OCI-LY3 (cell line): ENCODE measurements around the gene HECW1.

Experiments used
- H2AFZ ChIP-seq: fragments of 200-600, 300-600 bp; shearing (Covaris generic); 2 replicates; pipeline ENCODE4 v1.6.0; 2014; ENCODE audit warnings: antibody characterized with exemption, low read depth, low read length
- H3K27ac ChIP-seq: fragments of 200-600, 300-600 bp; sonication (generic); 2 replicates; pipeline ENCODE4 v1.5.1; 2014; ENCODE audit warnings: mild to moderate bottlenecking, low read length, moderate library complexity, mixed read lengths
- H3K27me3 ChIP-seq: fragments of 200-600, 300-600 bp; sonication (generic); 2 replicates; pipeline ENCODE4 v1.6.1; 2014; ENCODE audit warnings: low read depth, low read length, mixed read lengths
- H3K36me3 ChIP-seq: fragments of 200-600, 300-600 bp; sonication (generic); replicated peaks from 2 replicates; pipeline ENCODE3; 2014; ENCODE audit warnings: low read depth, low read length, mixed read lengths
- H3K4me1 ChIP-seq: fragments of 300-600, 200-600 bp; sonication (generic); 2 replicates; pipeline ENCODE4 v1.6.1; 2014; ENCODE audit warnings: low read length, mixed read lengths
- H3K4me2 ChIP-seq: fragments of 200-600, 300-600 bp; sonication (generic); 2 replicates; pipeline ENCODE4 v1.6.1; 2014; ENCODE audit warnings: low read length, mixed read lengths
- H3K4me3 ChIP-seq: fragments of 300-600, 200-600 bp; sonication (generic); 2 replicates; pipeline ENCODE4 v1.5.1; 2014; ENCODE audit warnings: antibody characterized with exemption, mild to moderate bottlenecking, low read length, moderate library complexity
- H3K79me2 ChIP-seq: fragments of 300-600, 200-600 bp; shearing (Covaris generic); 2 replicates; pipeline ENCODE4 v1.6.1; 2014; ENCODE audit warnings: mild to moderate bottlenecking, low read length, mixed read lengths
- H3K9ac ChIP-seq: fragments of 300-600, 200-600 bp; shearing (Covaris generic); 2 replicates; pipeline ENCODE4 v1.6.0; 2014; ENCODE audit warnings: mild to moderate bottlenecking, low read length, moderate library complexity
- H3K9me3 ChIP-seq: fragments of 200-600, 300-600 bp; shearing (Covaris generic); 2 replicates; pipeline ENCODE4 v1.6.1; 2014; ENCODE audit warnings: low read length, mixed read lengths; ENCODE audit not compliant: insufficient read depth
- H4K20me1 ChIP-seq: fragments of 200-600, 300-600 bp; sonication (generic); 2 replicates; pipeline ENCODE4 v1.6.1; 2016; ENCODE audit warnings: low read length, mixed read lengths; ENCODE audit not compliant: insufficient read depth
- EZH2phosphoT487 ChIP-seq: fragments of 200-600 bp; shearing (Covaris generic); IDR thresholded peaks from 2 replicates; pipeline ENCODE4 v1.6.1; 2018; ENCODE audit warnings: antibody characterized with exemption, mixed run types, low read depth
- TF ChIP-seq, protein P1 (sequence below): fragments of 200-600, 300-600 bp; sonication (generic); IDR thresholded peaks from 2 replicates; pipeline ENCODE4 v1.5.1; 2014; ENCODE audit warnings: antibody characterized with exemption, low read length, low read depth

Gene HECW1

DNA sequence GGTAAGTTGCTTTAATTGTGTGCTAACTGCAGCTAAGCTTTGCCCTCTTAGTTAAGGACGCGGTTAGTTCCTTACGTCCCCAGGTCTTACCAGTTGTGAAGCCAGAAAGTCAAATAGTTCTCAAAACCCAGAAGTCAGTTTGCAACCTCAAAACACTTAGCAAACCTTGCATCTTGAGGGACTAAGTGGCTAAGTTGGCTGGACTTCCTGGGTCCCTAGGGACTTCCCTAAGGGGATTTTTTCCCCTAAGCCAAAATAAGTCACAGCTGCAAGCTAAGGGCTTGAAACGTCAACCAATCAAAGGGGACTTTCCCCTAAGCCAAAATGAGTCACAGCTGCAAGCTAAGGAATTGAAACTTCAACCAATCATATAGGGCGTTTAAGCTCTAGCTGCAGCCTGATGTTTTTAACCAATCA is 36.2 kb upstream of the HECW1 start:
- Histone ChIP-seq H3K4me2 (peak overlapping the region; percentile 68), H4K20me1 (no peaks in the 10 kb centered on the region), H3K27me3 (no peaks in the 10 kb centered on the region), H3K9ac (peak overlapping the region; percentile 50), H3K4me3 (peak overlapping the region; percentile 56), H3K27ac (peak overlapping the region; percentile 91), H3K79me2 (no peaks in the 10 kb centered on the region), H3K9me3 (no peaks in the 10 kb centered on the region), H3K4me1 (peaks cover 47% of the 10 kb centered on the region), H3K36me3 (peaks cover 4% of the 10 kb centered on the region), H2AFZ (no peak overlapping the region)
- TF ChIP-seq, protein P1, sequence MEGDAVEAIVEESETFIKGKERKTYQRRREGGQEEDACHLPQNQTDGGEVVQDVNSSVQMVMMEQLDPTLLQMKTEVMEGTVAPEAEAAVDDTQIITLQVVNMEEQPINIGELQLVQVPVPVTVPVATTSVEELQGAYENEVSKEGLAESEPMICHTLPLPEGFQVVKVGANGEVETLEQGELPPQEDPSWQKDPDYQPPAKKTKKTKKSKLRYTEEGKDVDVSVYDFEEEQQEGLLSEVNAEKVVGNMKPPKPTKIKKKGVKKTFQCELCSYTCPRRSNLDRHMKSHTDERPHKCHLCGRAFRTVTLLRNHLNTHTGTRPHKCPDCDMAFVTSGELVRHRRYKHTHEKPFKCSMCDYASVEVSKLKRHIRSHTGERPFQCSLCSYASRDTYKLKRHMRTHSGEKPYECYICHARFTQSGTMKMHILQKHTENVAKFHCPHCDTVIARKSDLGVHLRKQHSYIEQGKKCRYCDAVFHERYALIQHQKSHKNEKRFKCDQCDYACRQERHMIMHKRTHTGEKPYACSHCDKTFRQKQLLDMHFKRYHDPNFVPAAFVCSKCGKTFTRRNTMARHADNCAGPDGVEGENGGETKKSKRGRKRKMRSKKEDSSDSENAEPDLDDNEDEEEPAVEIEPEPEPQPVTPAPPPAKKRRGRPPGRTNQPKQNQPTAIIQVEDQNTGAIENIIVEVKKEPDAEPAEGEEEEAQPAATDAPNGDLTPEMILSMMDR, result no peak
- TF ChIP-seq EZH2phosphoT487, result no peak

DNA sequence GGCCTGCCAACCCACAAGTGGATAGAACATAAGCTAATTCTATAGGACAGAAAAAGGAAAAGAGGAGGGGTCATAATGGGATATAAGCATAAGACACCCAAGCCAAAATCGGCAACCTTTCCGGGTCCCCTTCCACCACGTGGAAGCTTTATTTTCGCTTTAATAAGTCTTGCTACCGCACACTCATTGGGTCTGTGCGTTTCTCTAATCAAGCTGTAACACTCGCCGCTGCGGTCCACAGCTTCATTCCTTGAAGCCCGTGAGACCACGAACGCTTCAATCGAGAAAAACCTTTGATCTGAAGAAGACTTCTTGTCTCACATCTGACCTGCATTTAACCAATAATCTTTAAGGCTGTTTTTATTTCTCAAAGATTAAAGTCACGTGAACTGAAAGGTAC is 35.8 kb upstream of the HECW1 start:
- Histone ChIP-seq H3K4me2 (peak overlapping the region; percentile 56), H3K4me3 (peak overlapping the region; percentile 59), H3K4me1 (peaks cover 46% of the 10 kb centered on the region), H3K36me3 (peaks cover 4% of the 10 kb centered on the region), H4K20me1 (no peaks in the 10 kb centered on the region), H3K9me3 (no peaks in the 10 kb centered on the region), H3K9ac (peak overlapping the region; percentile 55), H3K79me2 (no peaks in the 10 kb centered on the region), H3K27me3 (no peaks in the 10 kb centered on the region), H3K27ac (peak overlapping the region; percentile 91), H2AFZ (no peak overlapping the region)
- TF ChIP-seq, protein P1, result no peak
- TF ChIP-seq EZH2phosphoT487, result no peak

- Histone ChIP-seq H3K27me3 (no peaks in the 10 kb centered on the region), H3K79me2 (no peaks in the 10 kb centered on the region), H3K4me3 (peak overlapping the region; percentile 59), H3K4me1 (peaks cover 44% of the 10 kb centered on the region), H3K4me2 (peak overlapping the region; percentile 56), H3K27ac (peak overlapping the region; percentile 91), H3K9ac (peak overlapping the region; percentile 55), H4K20me1 (no peaks in the 10 kb centered on the region), H3K36me3 (peaks cover 4% of the 10 kb centered on the region), H2AFZ (no peak overlapping the region), H3K9me3 (no peaks in the 10 kb centered on the region)
- TF ChIP-seq EZH2phosphoT487, result no peak
- TF ChIP-seq, protein P1, result no peak
These were observed 35.2 kb upstream of the HECW1 start for GRCh38 chr7:43077285-43077684.

DNA sequence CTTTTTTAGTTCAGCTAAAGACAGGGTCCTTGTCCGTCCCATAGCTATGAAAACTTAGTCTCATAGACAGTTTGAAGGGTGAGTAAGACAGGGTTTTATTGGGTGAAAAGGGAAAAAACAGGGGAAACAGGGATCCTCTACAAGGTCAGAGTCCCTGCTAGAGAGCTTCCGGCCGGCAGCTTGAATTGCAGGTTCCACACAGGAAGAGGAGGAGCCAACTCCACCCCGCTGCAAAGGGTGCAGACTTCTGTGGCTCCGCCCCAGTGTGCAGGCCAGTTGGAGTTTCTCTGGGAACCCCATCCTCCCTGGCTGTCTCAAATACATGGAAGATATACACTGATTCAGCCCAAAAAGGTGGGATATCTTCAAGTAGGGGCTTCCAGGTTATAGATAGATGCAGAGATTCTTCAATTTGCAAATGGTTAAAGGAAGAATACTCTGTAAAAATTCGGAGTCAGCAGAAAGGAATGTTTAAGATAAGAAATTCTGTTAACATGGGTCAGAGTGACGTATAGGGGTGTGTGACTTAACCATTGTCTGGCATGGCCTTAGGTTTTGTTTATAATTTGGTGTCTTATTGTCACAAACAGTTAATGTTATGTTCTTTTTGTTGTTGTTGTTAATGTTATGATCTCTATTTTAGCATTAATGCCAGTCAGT is 34.6 kb upstream of the HECW1 start:
- Histone ChIP-seq H3K4me1 (peaks cover 39% of the 10 kb centered on the region), H3K4me2 (no peak overlapping the region), H3K9ac (no peak overlapping the region), H3K27ac (no peak overlapping the region), H3K79me2 (no peaks in the 10 kb centered on the region), H3K9me3 (no peaks in the 10 kb centered on the region), H3K27me3 (no peaks in the 10 kb centered on the region), H4K20me1 (no peaks in the 10 kb centered on the region), H3K36me3 (peaks cover 4% of the 10 kb centered on the region), H2AFZ (no peak overlapping the region), H3K4me3 (no peak overlapping the region)
- TF ChIP-seq, protein P1, result no peak
- TF ChIP-seq EZH2phosphoT487, result no peak
